GM23248 (cell line): ENCODE results near the gene ANKRD6.
A peak's percentile ranks its signal among the peaks of the same experiment; 100 is the strongest.

ENCODE experiments used
- EZH2 ChIP-seq: fragments of 200-600 bp; sonication (generic); IDR thresholded peaks from 2 replicates; pipeline ENCODE4 v1.6.1; 2018; ENCODE audit warnings: antibody characterized with exemption, mild to moderate bottlenecking; ENCODE audit not compliant: insufficient read depth, poor library complexity, severe bottlenecking
- EZH2phosphoT487 ChIP-seq: fragments of 200-600 bp; sonication (generic); IDR thresholded peaks from 2 replicates; pipeline ENCODE4 v1.6.1; 2018; ENCODE audit warnings: antibody characterized with exemption, moderate library complexity, mild to moderate bottlenecking, low read depth; ENCODE audit not compliant: insufficient read depth

DNA sequence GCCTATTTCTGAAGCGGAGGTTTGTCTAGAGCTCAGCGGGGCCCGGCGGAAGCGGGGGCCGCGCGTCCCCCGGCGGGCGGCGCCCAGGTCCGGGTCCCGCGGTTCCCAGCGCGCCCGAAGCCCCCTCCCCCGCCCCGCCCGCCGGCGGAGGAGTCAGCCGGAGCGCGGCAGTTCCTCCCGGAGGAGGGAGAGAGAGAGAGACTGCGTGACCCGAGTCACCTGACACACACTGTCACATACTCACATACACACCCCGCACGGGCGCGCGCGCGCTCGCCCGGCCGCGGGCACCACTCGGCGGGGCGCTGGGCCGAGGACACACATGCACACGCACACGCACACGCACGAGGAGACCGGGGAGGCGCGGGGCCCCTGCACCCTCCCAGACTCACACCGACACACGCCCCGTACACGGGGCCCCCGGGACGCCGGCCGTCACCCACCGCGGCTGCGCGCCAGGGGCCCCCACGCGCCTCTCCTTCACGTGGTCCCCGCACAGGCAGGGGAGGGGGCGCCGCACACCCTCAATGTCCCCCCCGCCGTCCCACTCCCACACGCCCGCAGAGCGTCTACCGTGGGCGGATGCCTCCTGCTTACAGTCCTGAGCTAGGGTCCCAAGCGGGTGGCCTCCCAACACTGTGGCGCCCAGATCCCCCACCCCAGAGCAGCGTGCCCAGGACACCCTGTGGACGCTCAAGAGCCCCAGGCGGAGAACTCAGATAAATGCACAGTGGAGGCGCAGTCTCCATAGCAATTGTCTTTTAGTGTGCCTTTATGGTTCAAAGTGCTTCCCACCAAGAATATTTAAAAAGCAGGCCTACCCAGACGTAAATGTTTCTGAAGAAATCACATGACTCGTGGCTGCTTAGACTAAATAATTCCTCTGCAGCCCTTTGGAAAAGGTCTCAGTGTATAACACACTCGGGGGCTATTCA, 20.6 kb upstream of the ANKRD6 start, which contains the start of gene RRAGD:
- TF ChIP-seq EZH2 (peak; percentile 0), EZH2phosphoT487 (no peak)
